ENCODE data around the gene IQSEC1.

- TF ChIP-seq CTCF (IDR thresholded peaks at IDR 0.05; ENCODE audit: insufficient read depth, low read depth, low read length) (no peak), EZH2 (IDR thresholded peaks at IDR 0.05; ENCODE audit: insufficient read depth, low read length) (no peak)
Observed at GRCh38 chr3:12999147-13000140, 73.8 kb downstream of the IQSEC1 start.
